ENCODE measurements around the gene GFRAL. TPM values are rescaled to one million over a fixed set of nuclear protein-coding genes. Genes with fewer than 3 reads are reported as not detected.

The GFRAL gene
- total and polyA plus RNA-seq, 9 donors, result not detected

DNA sequence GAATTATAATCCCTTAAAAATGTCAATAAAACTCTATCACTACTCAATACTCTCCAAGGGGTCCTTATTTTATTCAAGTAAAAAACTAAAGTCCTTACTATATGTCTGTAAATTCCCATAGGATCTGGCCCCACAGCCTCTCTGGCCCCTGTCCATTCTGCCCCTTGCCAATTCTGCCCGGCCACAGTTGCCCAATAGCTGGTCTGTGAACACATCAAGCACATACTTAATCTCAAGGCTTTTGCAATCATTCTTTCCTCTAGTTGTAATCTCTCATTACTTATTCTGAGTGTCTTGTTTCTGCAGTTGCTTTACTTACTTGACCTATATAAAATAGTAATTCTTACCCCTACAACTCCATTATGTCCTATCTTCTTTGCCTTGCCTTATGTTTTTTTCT lies 22.5 kb upstream of the GFRAL start:
- Histone ChIP-seq H3K27me3 (no peaks in the 10 kb centered on the region), H3K4me3 (no peak overlapping the region), H3K9me3 (no peaks in the 10 kb centered on the region), H3K36me3 (no peaks in the 10 kb centered on the region), H3K27ac (no peak overlapping the region), H3K4me1 (ENCODE audit: insufficient read depth) (no peaks in the 10 kb centered on the region)
- TF ChIP-seq EP300 (IDR thresholded peaks at IDR 0.05), result no peak
- 74 to 83% (median 78%) methylated on average over 1 of the region's 1 CpG for WGBS, 3 donors
- intact Hi-C loops (cut with DNase I), result no loop called here
- no peak for DNase-seq

DNA sequence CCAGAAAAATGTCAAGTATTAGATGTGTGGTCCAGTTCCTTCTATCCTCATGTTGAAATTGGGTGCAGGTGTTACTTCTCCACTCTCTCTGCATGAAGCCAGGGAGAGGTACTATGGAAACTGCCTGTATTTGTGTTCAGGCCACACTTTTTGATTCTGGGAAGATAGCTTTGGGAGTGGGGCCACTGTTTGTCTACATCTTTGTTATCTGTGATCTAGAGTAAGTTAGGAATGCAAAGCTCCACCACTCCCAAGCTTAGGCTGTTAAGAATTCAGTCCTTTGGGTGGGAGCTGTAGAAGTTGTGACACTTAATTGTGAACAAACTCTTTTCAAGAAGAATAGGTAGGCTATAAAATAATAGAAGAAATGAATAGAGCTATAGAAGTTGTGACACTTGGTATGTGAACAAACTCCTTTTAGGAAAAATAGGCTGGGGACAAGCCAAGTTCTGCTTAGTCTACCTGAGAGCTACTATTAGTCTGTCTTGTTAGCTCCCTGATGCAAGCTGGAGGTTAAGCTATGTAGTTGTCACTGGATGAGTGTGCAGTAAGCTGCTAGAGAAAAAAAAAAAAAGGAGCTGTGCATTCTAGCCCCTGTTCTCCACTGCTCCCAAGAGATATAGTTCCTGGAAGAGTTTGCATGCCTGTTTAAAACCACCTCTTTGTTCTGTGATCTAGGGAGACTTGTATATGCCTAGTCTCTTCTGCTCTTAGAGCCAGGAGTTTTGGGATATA lies 7.1 kb upstream of the GFRAL start:
- H3K4me1 ChIP-seq (ENCODE audit: insufficient read depth), result no peaks in the 10 kb centered on the region
- no peaks in the 10 kb centered on the region for H3K9me3 ChIP-seq
- intact Hi-C loops (cut with DNase I), result no loop called here
- H3K27ac ChIP-seq, result no peak overlapping the region
- H3K4me3 ChIP-seq, result no peak overlapping the region
- H3K36me3 ChIP-seq, result no peaks in the 10 kb centered on the region
- DNase-seq, result no peak
- H3K27me3 ChIP-seq, result no peaks in the 10 kb centered on the region
- TF ChIP-seq, protein P1, sequence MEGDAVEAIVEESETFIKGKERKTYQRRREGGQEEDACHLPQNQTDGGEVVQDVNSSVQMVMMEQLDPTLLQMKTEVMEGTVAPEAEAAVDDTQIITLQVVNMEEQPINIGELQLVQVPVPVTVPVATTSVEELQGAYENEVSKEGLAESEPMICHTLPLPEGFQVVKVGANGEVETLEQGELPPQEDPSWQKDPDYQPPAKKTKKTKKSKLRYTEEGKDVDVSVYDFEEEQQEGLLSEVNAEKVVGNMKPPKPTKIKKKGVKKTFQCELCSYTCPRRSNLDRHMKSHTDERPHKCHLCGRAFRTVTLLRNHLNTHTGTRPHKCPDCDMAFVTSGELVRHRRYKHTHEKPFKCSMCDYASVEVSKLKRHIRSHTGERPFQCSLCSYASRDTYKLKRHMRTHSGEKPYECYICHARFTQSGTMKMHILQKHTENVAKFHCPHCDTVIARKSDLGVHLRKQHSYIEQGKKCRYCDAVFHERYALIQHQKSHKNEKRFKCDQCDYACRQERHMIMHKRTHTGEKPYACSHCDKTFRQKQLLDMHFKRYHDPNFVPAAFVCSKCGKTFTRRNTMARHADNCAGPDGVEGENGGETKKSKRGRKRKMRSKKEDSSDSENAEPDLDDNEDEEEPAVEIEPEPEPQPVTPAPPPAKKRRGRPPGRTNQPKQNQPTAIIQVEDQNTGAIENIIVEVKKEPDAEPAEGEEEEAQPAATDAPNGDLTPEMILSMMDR (IDR thresholded peaks at IDR 0.05), result no peak
- TF ChIP-seq POLR2A (IDR thresholded peaks at IDR 0.05) (no peak), EP300 (IDR thresholded peaks at IDR 0.05) (no peak)

DNA sequence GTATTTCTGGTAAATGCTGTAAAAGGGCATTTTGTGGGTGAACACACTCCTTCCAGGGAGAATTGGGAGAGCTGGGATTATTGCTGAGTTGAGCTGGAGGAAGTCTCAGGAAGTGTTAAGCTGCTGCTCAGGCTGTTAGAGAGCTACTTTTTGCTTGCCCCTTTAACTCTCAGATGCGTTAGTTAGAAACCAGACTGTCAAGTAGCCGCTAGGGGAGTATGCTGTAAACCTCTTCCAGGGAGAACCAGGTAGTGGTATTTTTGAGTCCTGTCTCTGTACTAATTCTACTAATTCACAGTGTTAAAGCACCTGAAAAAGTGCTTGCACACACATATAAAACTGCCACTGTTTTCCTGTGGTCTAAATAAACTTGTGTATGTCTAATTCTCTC lies 6.6 kb upstream of the GFRAL start:
- no peaks in the 10 kb centered on the region for H3K27me3 ChIP-seq
- H3K36me3 ChIP-seq, result no peaks in the 10 kb centered on the region
- intact Hi-C loops (cut with DNase I), result no loop called here
- H3K4me3 ChIP-seq, result no peak overlapping the region
- H3K27ac ChIP-seq, result no peak overlapping the region
- TF ChIP-seq EP300 (IDR thresholded peaks at IDR 0.05) (no peak), POLR2A (IDR thresholded peaks at IDR 0.05) (no peak)
- TF ChIP-seq, protein P1 (IDR thresholded peaks at IDR 0.05), result no peak
- no peaks in the 10 kb centered on the region for H3K4me1 ChIP-seq (ENCODE audit: insufficient read depth)
- no peaks in the 10 kb centered on the region for H3K9me3 ChIP-seq
- WGBS, 3 donors, result 50 to 54% (median 51%) methylated on average over 2 of the region's 2 CpGs
- DNase-seq, result no peak

DNA sequence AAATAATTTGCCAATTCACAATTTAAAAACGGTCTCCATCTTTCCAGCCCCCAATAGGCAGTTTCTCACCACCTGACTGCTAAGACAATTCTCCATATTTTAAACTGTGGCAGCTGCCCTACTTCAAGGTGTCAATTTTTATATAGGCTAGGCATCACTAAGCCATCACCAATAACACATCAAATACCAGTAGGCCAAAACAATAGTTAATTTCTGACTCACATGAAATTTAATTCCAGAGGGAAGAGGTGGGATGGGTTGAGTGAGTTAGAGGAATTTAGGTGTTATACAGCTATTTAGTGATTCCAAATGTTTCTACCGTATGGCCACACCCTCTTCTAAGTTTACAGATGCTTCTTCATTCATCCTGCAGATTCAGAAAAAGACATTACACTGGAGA lies 49.9 kb downstream of the GFRAL start:
- 56 to 79% (median 63%) methylated on average over 2 of the region's 2 CpGs for WGBS, 3 donors
- TF ChIP-seq, protein P1 (IDR thresholded peaks at IDR 0.05), result no peak
- TF ChIP-seq EP300 (IDR thresholded peaks at IDR 0.05) (no peak), POLR2A (IDR thresholded peaks at IDR 0.05) (no peak)
- no peaks in the 10 kb centered on the region for H3K27me3 ChIP-seq
- no peaks in the 10 kb centered on the region for H3K36me3 ChIP-seq
- no peak for DNase-seq
- H3K9me3 ChIP-seq, result no peaks in the 10 kb centered on the region
- H3K27ac ChIP-seq, result no peak overlapping the region
- H3K4me3 ChIP-seq, result no peak overlapping the region
- H3K4me1 ChIP-seq (ENCODE audit: insufficient read depth), result no peaks in the 10 kb centered on the region
- intact Hi-C loops (cut with DNase I), result no loop called here

DNA sequence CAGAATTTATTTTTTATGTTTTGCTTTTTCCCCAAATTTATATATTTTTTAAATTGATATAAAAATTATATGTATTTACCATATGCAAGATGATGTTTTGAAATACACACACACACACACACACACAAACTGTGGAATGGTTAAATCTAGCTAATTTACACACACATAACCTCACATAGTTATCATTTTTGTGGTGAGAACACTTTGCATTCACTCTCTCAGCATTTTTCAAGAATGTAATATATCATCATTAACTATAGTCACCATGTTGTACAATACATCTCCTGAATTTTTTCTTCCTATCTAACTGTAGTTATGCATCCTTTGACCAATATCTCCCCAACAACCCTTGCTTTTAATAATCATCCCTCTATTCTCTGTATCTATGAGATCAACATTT lies 52.2 kb downstream of the GFRAL start:
- H3K27me3 ChIP-seq, result no peaks in the 10 kb centered on the region
- H3K4me1 ChIP-seq (ENCODE audit: insufficient read depth), result no peaks in the 10 kb centered on the region
- DNase-seq, result no peak
- no peaks in the 10 kb centered on the region for H3K36me3 ChIP-seq
- intact Hi-C loops (cut with DNase I), result no loop called here
- no peak overlapping the region for H3K4me3 ChIP-seq
- TF ChIP-seq, protein P1 (IDR thresholded peaks at IDR 0.05), result no peak
- TF ChIP-seq POLR2A (IDR thresholded peaks at IDR 0.05) (no peak), EP300 (IDR thresholded peaks at IDR 0.05) (no peak)
- no peak overlapping the region for H3K27ac ChIP-seq
- no peaks in the 10 kb centered on the region for H3K9me3 ChIP-seq
